GM19239 (cell line): ENCODE data around the gene ZC3H18.

Source experiments
- DNase-seq: peaks from one replicate; pipeline ENCODE4 v3.0.0; 2011; ENCODE audit warnings: low spot score; ENCODE audit not compliant: insufficient read length
- FAIRE-seq: peaks from 2 replicates; lab custom pipeline; 2011; peaks lifted over from hg19 to GRCh38; lab: Jason Lieb, UNC

Gene ZC3H18

GRCh38 chr16:88634994-88635670, 64.9 kb downstream of the ZC3H18 start:
- FAIRE-seq (peak; percentile 72), DNase-seq (no peak)

DNA sequence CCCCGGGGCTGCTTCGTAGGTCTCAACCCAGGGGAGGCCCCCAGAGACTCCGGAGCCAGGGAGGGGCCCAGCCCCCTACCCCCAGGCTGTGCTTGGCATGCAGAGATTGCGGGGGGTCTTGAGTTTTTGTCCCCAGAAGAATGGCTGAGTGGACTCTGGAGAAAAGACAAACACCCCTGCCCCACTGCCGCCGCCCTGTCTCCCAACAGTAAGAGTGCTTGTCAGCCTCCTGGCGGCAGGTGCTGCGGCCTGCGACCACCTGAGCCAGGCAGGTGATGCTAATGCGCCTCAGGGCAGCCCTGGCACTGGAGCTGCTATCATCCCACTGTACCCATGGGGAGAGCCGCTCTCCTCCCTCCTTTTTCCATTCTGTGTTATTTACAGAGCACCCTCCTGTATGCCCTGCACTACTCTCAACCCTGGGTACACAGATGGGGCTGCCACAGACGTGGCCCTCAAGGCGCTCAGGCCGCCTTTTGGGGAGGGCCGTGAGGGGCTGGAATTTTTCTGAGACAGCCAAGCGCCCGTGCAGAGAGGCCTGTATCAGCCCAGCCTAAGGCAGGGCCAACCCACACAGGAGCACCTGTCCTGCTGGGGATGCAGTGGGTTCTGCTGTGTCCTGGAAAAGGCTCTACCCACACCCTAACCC, 65.6 kb downstream of the ZC3H18 start:
- DNase-seq = no peak
- FAIRE-seq = no peak

DNA sequence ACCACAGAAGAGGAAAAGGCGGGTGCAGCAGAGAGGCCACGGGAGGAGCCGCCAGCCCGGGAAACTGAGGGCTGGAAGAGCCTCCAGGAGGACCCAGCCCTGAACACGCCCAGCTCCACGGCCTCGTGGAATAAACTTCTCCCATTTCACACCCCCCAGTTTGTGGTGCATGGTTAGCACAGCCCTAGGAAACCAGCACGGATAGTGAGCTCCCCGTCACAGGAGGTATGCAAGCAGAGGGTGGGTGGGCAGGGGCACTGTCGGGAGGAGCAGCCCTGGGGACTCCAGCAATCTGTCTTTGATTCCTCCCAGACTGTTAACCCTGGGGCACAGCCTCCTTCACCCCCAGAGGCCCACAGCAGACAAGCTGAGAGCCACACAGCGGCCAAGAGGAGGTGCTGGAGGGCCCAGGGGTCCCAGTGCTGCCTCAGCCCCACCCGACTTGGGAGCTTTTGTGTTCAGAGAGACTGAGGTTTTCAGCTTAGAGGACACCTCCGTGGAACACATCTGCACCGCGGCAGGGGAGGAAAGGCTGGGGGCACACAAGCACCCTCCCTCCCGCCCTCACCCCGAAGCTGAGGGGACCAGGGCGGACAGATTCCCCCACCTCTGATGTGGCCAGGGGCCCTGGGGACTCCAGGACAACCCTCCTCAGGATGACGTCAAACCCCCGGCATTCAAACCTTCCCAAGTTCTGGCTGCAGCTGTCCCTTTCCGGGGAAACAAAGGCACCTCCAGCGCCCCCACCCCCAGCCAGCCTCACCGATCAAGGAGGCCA, 66.5 kb downstream of the ZC3H18 start:
- no peak for FAIRE-seq

GRCh38 chr16:88638323-88639230, 68.4 kb downstream of the ZC3H18 start, which contains the start of gene IL17C:
TSS of gene IL17C (plus strand) at chr16:88638572. CDS start at chr16:88638642, 70 bp downstream.
- FAIRE-seq (no peak), DNase-seq (no peak)

More for the DNA sequence above, 66.5 kb downstream of the ZC3H18 start:
- no peak for DNase-seq

DNA sequence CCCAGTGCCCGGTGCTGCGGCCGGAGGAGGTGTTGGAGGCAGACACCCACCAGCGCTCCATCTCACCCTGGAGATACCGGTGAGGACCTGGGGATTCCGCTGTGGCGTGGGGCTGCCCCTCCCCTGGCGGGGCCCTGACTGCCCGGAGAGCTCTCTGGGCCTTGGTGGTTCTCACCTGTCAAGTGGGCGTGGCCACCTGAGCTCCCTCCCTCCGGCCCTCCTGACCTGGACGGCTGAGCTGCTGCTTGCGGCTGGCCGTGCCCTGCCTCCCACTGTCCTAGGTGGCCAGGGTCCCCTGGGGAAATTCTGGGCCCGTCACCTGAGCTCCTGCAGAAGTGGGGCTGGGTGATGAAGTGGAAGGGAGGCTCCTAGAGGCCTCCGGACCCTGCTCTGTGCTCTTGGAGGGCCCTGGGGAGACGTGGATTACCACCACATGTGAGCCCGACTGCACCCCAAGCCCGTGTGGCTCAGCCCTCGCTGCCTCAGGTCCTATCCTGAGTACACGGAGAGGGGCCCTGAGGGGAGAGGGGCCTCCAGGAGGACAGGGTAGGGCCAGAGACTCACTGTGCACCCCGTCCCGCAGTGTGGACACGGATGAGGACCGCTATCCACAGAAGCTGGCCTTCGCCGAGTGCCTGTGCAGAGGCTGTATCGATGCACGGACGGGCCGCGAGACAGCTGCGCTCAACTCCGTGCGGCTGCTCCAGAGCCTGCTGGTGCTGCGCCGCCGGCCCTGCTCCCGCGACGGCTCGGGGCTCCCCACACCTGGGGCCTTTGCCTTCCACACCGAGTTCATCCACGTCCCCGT, 69.2 kb downstream of the ZC3H18 start:
- no peak for DNase-seq

GRCh38 chr16:88640039-88640495, 69.9 kb downstream of the ZC3H18 start:
- no peak for DNase-seq
- FAIRE-seq = no peak

More for the DNA sequence above, 69.2 kb downstream of the ZC3H18 start:
- no peak for FAIRE-seq

DNA sequence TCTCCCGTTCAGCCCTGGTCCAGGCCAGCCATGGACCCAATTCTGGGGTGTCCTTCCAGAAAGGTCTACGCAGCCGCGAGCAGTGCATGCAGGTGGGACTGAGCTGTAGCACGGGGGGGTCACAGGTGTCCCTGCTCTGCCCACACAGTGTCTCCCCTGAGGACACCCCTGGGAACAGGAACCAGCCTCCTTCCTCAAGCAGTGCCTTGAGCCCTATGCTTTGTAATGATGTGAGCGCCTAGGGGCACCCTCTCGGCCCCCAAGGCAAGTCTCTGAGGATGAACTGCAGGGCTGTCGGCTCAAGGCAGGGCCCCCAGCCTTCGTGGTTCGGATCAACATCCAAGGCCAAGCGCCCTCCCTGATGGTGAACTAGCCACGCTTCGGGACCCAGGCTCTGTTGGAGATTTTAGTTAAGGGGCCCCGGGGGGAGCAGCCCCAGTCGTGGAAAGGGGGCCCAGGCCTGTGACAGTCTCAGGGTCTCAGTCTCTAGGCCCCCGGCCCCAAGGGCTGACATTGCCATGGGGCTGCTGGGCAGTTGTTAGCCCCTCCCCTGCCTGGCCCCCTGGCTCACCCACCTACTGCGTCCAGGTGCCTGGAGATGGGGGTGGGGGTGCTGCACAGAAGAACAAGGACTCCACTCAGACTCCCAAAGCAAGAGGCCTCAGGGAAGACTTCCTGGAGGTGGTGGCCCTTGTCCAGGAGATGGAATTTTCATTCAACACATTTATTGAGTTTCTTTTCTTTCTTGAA, 70.5 kb downstream of the ZC3H18 start:
- DNase-seq (no peak), FAIRE-seq (no peak)

DNA sequence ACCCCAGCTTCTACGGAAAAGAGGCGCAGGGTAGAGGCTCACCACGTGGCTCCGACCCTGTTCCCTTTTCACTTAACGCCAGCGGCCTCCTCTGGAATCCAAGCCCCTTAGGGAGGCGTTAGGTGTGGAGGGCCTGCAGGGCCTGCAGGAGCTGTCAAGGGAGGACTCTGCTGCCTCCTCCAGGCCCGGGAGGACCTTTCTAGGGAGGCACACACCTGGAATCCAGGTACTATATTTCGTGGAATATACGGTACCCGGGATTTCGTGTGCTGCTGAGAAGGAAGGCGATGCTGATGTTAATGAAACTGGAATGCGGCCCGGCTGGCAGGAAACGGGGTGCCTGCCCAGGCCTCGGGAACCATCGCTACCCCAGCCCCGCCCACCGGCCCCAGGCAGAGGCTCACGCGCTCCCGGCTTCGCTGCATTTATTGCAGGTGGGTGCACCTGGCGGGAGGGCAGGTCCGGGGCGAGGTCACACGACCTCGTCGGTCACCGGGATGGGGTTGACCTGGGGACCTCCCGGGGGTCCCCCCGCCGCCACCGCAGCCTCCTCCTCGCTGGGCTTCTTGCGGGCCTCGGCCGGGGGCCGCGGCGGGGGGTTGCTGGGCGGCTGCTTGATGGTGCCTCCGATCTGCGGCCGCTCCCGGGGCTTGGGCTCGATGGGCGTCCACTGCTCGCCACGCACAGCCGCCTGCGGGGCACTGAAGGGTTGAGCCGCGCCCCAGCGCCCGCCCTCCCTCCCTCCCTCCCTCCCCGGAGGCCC, 72.9 kb downstream of the ZC3H18 start:
- DNase-seq = no peak
- no peak for FAIRE-seq

GRCh38 chr16:88643644-88643932, 73.4 kb downstream of the ZC3H18 start:
- DNase-seq (no peak), FAIRE-seq (no peak)

GRCh38 chr16:88645455-88645854, 75.3 kb downstream of the ZC3H18 start:
- FAIRE-seq = no peak

DNA sequence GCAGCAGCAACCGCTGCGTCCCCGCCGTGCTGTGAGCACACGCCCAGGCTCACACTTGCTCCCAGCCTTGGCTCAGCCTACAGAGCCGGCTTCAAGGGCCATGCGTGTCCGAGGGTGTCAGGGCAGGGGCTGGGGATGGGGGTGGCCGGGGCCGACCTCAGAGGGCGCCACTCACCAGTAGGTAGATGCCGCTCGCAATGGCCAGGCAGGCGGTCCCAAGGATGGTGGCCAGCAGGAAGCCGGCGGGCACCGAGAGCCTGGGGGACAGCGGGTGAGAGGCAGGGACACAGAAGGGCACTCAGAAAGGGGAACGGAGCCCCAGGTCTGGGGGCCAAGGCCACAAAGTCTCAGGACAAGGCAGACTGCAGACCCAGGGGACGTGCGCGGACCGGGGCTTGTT, 75.7 kb downstream of the ZC3H18 start:
- DNase-seq (no peak), FAIRE-seq (no peak)

More at GRCh38 chr16:88645455-88645854, 75.3 kb downstream of the ZC3H18 start:
- DNase-seq = no peak

DNA sequence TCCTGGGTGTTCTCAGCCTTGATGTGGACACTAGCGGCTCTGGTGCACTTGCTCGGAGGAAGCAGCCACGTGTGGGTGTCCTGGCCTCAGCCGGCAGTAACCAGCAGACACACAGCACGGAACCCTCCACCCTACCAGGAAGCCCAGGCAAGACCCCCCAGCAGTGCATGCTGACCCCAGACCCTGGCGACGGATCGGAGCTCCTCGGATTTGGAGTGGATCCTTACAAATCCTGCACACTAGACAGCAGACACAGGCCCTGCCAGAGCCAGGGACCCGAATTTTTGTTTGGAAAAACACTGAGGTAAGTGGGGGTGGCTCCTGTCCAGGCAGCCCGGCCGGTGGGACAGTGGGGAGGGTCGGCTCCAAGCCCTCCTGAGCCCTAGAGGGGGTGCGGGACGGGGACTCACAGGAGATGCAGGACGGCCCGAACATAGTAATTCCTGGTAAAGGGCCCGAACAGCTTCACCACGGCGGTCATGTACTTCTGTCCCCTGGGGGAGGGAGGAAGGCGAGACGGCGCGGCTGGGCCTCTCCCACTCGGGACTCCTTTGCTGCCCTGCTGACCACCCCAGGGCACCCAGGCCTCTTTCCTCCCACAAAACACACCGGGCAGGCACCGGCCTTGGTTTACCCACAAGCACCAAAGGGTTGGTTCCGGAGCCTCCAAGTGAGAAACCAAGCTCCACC, 76.3 kb downstream of the ZC3H18 start:
- DNase-seq (no peak), FAIRE-seq (no peak)

GRCh38 chr16:88647178-88648070, 77.2 kb downstream of the ZC3H18 start:
- DNase-seq (no peak), FAIRE-seq (no peak)

GRCh38 chr16:88649195-88649923, 79.2 kb downstream of the ZC3H18 start:
- FAIRE-seq = no peak
- DNase-seq = no peak

DNA sequence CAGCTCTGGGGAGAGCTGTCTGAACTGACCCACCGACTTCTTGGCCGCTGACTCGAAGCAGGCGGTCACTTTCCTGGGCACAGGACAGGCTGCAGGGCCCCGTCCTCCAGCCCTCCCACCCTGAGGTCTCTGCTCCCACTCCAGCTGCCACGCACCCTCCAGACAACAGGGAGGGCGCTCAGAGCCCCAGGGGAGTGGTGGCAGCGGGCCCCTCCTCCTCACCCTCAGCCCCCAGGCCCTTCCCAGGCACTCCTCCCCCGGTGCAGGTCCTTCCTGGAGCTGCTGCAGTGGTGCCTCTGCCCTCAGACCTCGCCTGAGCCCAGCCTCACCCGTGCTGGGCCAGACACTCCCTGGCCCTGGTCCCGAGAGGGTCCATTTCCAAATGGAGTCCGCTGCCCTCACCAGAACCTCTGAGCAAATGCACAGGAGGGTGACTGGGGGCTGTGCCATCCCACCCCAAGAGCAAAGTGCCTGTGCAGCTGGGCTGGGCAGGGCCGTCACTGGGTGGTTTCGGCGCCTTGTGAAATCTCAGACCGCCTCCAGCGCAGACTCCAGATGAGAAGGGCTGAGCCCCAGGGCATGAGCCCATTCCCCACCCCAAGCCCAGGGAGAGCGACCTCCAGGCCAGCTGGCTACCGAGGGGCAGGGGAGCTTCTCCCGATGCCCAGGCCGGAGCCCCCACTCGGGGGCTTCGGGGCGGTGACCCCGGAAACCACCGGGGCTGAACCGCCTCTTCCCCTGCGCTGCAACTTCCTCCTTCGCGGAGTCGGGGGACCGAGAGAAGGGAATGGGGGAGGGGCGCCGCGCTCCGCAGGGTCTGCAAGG, 79.9 kb downstream of the ZC3H18 start:
- FAIRE-seq (peak; percentile 58), DNase-seq (no peak)
